ENCODE data around the gene SCNN1G.
A peak's percentile ranks its signal among the peaks of the same experiment; 100 is the strongest.

SCNN1G gene

GRCh38 chr16:23258919-23259237 lies 76.3 kb downstream of the SCNN1G start:
- Histone ChIP-seq H3K36me3 (ENCODE audit: low read depth) (no peaks in the 10 kb centered on the region), H3K4me3 (ENCODE audit: severe bottlenecking) (no peak overlapping the region), H3K27ac (ENCODE audit: poor library complexity, severe bottlenecking) (peak overlapping the region; percentile 82), H3K27me3 (ENCODE audit: insufficient read depth, poor library complexity, severe bottlenecking) (no peaks in the 10 kb centered on the region), H3K9me3 (ENCODE audit: severe bottlenecking) (no peaks in the 10 kb centered on the region), H3K4me1 (ENCODE audit: insufficient read depth, poor library complexity, severe bottlenecking) (peaks cover 24% of the 10 kb centered on the region)
- TF ChIP-seq CTCF (IDR thresholded peaks at IDR 0.05; ENCODE audit: poor library complexity, severe bottlenecking) = no peak
- no peak for DNase-seq (ENCODE audit: low spot score)
- ATAC-seq (ENCODE audit: low read depth) = peak; percentile 53; the same call in 2 of the 3 replicates

Data from RWPE2 (cell line).